C4-2B (cell line): ENCODE data around the gene MBNL1.

ENCODE experiments used
- H3K27ac ChIP-seq: fragments of 450-650 bp; 2 replicates; pipeline ENCODE4 v1.5.1; 2017
- CTCF ChIP-seq: fragments of 450-650 bp; conservative IDR thresholded peaks from 2 replicates; pipeline ENCODE4 v1.5.1; 2017; ENCODE audit warnings: mild to moderate bottlenecking
- ZFX ChIP-seq: fragments of 450-650 bp; IDR thresholded peaks from 2 replicates; pipeline ENCODE4 v1.6.1; 2017

Gene MBNL1

GRCh38 chr3:152338159-152338720 lies 69.5 kb downstream of the MBNL1 start:
- TF ChIP-seq ZFX = no peak
- TF ChIP-seq CTCF = no peak
- H3K27ac ChIP-seq = no peak overlapping the region

GRCh38 chr3:152339881-152340505 lies 71.3 kb downstream of the MBNL1 start:
- no peak overlapping the region for H3K27ac ChIP-seq
- TF ChIP-seq ZFX (no peak), CTCF (no peak)

- no peak for TF ChIP-seq CTCF
- TF ChIP-seq ZFX = no peak
- no peak overlapping the region for H3K27ac ChIP-seq
Measured at GRCh38 chr3:152345233-152345632, 76.5 kb downstream of the MBNL1 start.

- no peak overlapping the region for H3K27ac ChIP-seq
- TF ChIP-seq ZFX (no peak), CTCF (no peak)
Measured at GRCh38 chr3:152346058-152346457, 77.3 kb downstream of the MBNL1 start.

GRCh38 chr3:152346740-152347139 lies 78.0 kb downstream of the MBNL1 start:
- no peak overlapping the region for H3K27ac ChIP-seq
- TF ChIP-seq ZFX (no peak), CTCF (no peak)

- no peak overlapping the region for H3K27ac ChIP-seq
Measured at GRCh38 chr3:152348436-152349177, 79.9 kb downstream of the MBNL1 start.

More at GRCh38 chr3:152348436-152349177, 79.9 kb downstream of the MBNL1 start:
- TF ChIP-seq CTCF = no peak
- no peak for TF ChIP-seq ZFX
